Measurements from ENCODE around the gene CDKAL1. TPM values are rescaled to one million over a fixed set of nuclear protein-coding genes. Genes with fewer than 3 reads are reported as not detected.

CDKAL1 gene
- total and polyA plus RNA-seq, 4 donors, result 2.0 to 12.9 (median 6.7) TPM

DNA sequence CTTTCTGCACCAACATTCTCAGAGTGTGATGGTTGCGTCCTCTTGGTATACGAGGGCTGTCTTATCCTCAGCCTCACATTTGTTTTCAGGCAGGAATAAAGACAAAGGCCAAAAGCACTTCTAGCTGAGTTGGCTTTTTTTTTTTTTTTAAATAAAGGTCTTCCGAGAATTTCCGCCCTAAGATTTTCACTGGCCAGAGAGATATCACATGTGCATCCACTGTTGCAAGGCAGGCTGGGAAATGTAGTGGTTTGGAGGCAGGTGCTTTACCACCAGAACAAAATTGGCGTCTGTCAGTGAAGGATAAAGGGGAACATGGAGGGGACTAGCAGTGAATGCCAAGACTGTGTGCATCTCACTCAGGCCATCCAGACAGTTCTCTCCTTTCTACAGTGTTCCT lies 724.4 kb downstream of the CDKAL1 start:
- Histone ChIP-seq H3K9me3 (ENCODE audit: control insufficient read depth in 4 of 4, low read length in 3 of 4) (no peaks in the 10 kb centered on the region), H3K27ac (ENCODE audit: low read depth in 1 of 2, low read length in 2 of 2) (no peak overlapping the region), H3K4me1 (ENCODE audit: control insufficient read depth in 4 of 4, insufficient read depth in 4 of 4, low read length in 3 of 4) (no peaks in the 10 kb centered on the region), H3K9ac (ENCODE audit: low read depth in 1 of 2, low read length in 2 of 2) (no peak overlapping the region), H3K36me3 (ENCODE audit: control insufficient read depth in 4 of 4, insufficient read depth in 3 of 4, low read depth in 1 of 4, low read length in 3 of 4) (no peaks in the 10 kb centered on the region), H3K27me3 (ENCODE audit: control insufficient read depth in 4 of 4, insufficient read depth in 4 of 4, low read length in 3 of 4) (no peaks in the 10 kb centered on the region), H3K4me3 (ENCODE audit: low read depth in 1 of 3, low read length in 3 of 3) (no peak overlapping the region)
- no peak for TF ChIP-seq FOXA1 (IDR thresholded peaks at IDR 0.05)
- TF ChIP-seq HNF4A (conservative IDR thresholded peaks at IDR 0.05), result no peak
- no peak for TF ChIP-seq JUND (IDR thresholded peaks at IDR 0.05)
- no peak for TF ChIP-seq RXRA (IDR thresholded peaks at IDR 0.05)
- no peak for TF ChIP-seq YY1 (IDR thresholded peaks at IDR 0.05)
- no peak for TF ChIP-seq GABPA (IDR thresholded peaks at IDR 0.05 in 1 of 2, conservative IDR thresholded peaks at IDR 0.05 in 1 of 2)
- WGBS, result 93% methylated on average over 5 of the region's 5 CpGs
- DNase-seq (ENCODE audit: low spot score), result no peak

GRCh38 chr6:21259660-21260059 lies 725.4 kb downstream of the CDKAL1 start:
- Histone ChIP-seq H3K27me3 (ENCODE audit: control insufficient read depth in 4 of 4, insufficient read depth in 4 of 4, low read length in 3 of 4) (no peaks in the 10 kb centered on the region), H3K9me3 (ENCODE audit: control insufficient read depth in 4 of 4, low read length in 3 of 4) (no peaks in the 10 kb centered on the region), H3K4me3 (ENCODE audit: low read depth in 1 of 3, low read length in 3 of 3) (no peak overlapping the region), H3K36me3 (ENCODE audit: control insufficient read depth in 4 of 4, insufficient read depth in 3 of 4, low read depth in 1 of 4, low read length in 3 of 4) (no peaks in the 10 kb centered on the region), H3K27ac (ENCODE audit: low read depth in 1 of 2, low read length in 2 of 2) (no peak overlapping the region), H3K4me1 (ENCODE audit: control insufficient read depth in 4 of 4, insufficient read depth in 4 of 4, low read length in 3 of 4) (no peaks in the 10 kb centered on the region), H3K9ac (ENCODE audit: low read depth in 1 of 2, low read length in 2 of 2) (no peak overlapping the region)
- WGBS, result 75% methylated on average over 2 of the region's 2 CpGs
- DNase-seq (ENCODE audit: low spot score), result no peak
- no peak for TF ChIP-seq HNF4A (conservative IDR thresholded peaks at IDR 0.05)
- no peak for TF ChIP-seq RXRA (IDR thresholded peaks at IDR 0.05)
- TF ChIP-seq MAX (IDR thresholded peaks at IDR 0.05), result no peak
- no peak for TF ChIP-seq TAF1 (conservative IDR thresholded peaks at IDR 0.05)
- TF ChIP-seq SP1 (IDR thresholded peaks at IDR 0.05), result no peak
- TF ChIP-seq HNF4G (IDR thresholded peaks at IDR 0.05), result no peak
- TF ChIP-seq ZBTB33 (IDR thresholded peaks at IDR 0.05), result no peak
- no peak for TF ChIP-seq JUND (IDR thresholded peaks at IDR 0.05)
- TF ChIP-seq FOXA2 (IDR thresholded peaks at IDR 0.05), result no peak
- no peak for TF ChIP-seq GABPA (IDR thresholded peaks at IDR 0.05 in 1 of 2, conservative IDR thresholded peaks at IDR 0.05 in 1 of 2)
- TF ChIP-seq YY1 (IDR thresholded peaks at IDR 0.05), result no peak
- no peak for TF ChIP-seq CTCF (IDR thresholded peaks at IDR 0.05; ENCODE audit: low read depth, low read length, missing input control)
- TF ChIP-seq FOXA1 (IDR thresholded peaks at IDR 0.05), result no peak
- TF ChIP-seq, protein P1, sequence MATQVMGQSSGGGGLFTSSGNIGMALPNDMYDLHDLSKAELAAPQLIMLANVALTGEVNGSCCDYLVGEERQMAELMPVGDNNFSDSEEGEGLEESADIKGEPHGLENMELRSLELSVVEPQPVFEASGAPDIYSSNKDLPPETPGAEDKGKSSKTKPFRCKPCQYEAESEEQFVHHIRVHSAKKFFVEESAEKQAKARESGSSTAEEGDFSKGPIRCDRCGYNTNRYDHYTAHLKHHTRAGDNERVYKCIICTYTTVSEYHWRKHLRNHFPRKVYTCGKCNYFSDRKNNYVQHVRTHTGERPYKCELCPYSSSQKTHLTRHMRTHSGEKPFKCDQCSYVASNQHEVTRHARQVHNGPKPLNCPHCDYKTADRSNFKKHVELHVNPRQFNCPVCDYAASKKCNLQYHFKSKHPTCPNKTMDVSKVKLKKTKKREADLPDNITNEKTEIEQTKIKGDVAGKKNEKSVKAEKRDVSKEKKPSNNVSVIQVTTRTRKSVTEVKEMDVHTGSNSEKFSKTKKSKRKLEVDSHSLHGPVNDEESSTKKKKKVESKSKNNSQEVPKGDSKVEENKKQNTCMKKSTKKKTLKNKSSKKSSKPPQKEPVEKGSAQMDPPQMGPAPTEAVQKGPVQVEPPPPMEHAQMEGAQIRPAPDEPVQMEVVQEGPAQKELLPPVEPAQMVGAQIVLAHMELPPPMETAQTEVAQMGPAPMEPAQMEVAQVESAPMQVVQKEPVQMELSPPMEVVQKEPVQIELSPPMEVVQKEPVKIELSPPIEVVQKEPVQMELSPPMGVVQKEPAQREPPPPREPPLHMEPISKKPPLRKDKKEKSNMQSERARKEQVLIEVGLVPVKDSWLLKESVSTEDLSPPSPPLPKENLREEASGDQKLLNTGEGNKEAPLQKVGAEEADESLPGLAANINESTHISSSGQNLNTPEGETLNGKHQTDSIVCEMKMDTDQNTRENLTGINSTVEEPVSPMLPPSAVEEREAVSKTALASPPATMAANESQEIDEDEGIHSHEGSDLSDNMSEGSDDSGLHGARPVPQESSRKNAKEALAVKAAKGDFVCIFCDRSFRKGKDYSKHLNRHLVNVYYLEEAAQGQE (IDR thresholded peaks at IDR 0.05), result no peak
- TF ChIP-seq RAD21 (IDR thresholded peaks at IDR 0.05), result no peak
- TF ChIP-seq ATF3 (IDR thresholded peaks at IDR 0.05), result no peak
- TF ChIP-seq EGR1 (IDR thresholded peaks at IDR 0.05; ENCODE audit: low read depth in 2 of 2), result no peak

Data from liver (tissue), 9 donors.